Measurements from ENCODE around the gene C1orf159.

GRCh38 chr1:1130206-1131120 lies 14.6 kb upstream of the C1orf159 start:
- TF ChIP-seq CTCF (IDR thresholded peaks at IDR 0.05) (no peak), EZH2phosphoT487 (IDR thresholded peaks at IDR 0.05) (no peak)

Data from neural progenitor cell (in vitro differentiated cells).